HG03060 (cell line): ENCODE results near the gene DNMT3A.
"Not testable (repeated sequence)": the region's sequence is repeated elsewhere in the genome, so short reads cannot be mapped to it uniquely, and the experiment has no call there.

Experiments
- ATAC-seq: cut with Tn5 transposase; IDR thresholded peaks from one replicate; pipeline ENCODE4 v1.9.1; 2021; ENCODE audit warnings: low read depth, moderate number of reproducible peaks; ENCODE audit not compliant: unreplicated experiment

DNMT3A gene

DNA sequence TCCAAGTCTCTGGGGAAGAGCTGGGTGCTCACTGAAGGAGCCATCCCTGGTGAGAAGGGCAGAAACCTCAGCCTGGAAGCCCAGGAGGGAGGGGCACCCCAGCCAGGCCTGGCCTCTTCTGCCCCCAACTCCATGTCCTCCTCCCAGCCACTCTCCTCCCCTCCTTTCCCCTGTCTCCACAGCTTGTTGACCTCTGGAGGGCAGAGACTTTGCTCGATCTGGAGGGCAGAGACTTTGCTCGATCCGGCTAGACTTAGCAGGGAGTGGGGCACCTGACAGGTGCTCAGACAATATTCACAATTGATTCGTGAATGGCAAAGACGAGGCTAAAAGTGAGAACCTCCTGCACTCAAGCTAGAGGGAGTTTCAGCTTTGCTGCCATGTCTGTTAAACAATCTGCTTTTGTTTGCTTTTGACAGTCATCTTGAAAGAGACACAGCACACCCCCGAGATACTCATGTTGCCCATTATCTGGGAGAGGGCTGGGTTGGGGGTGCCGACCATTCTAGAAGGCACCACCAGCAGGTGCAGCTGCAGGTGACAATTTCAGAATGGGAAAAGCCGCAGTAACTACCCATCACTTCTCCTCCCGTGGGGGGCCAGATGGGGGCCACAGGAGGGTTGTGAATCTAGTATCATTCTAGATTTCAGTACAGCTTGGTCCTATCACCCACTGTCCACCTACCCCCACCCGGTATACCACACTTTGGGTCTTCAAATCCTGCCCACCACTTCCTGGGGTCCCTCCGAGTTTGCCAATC lies 54.8 kb downstream of the DNMT3A start:
- ATAC-seq, result no peak

DNA sequence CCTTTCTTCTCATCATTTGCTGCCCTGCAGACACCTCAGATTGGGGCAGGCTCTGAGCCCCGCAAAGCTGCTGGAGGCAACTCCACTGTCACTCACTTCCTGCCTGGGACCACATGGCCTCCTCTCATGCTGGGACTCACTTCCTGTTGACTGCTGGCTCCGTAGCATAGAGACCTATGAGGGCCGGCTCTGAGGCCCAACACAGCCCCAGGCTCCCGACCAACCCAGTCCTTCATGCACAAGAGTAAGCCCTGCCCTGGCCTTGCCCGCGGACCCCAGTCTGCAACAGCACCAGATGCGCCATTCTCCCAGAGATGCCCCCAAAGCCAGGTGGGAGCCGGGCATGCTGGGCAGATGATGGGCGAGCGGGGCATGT lies 55.7 kb downstream of the DNMT3A start:
- ATAC-seq, result no peak

- no peak for ATAC-seq
These were observed 56.3 kb downstream of the DNMT3A start for GRCh38 chr2:25285265-25286024.

DNA sequence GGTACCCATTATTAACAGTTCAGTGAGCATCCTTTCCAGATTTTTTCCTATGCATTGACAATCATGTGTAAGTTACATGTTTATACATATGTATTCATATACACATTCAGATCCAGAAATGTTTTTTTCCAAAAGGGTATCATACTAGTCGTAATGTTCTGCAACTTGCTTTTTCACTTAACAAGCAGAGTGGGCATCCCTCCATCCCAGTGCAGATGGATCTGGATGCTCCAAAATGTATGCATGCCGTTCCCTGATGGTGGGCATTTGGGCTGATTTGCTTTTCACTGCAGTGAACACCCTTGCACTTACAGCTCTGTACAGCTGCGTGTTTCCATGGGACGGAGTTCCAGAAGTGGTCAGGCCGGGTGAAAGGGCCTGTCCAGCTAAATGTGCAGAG lies 57.0 kb downstream of the DNMT3A start:
- ATAC-seq, result no peak

- ATAC-seq, result no peak
These were observed 57.8 kb downstream of the DNMT3A start for GRCh38 chr2:25283921-25284320.

DNA sequence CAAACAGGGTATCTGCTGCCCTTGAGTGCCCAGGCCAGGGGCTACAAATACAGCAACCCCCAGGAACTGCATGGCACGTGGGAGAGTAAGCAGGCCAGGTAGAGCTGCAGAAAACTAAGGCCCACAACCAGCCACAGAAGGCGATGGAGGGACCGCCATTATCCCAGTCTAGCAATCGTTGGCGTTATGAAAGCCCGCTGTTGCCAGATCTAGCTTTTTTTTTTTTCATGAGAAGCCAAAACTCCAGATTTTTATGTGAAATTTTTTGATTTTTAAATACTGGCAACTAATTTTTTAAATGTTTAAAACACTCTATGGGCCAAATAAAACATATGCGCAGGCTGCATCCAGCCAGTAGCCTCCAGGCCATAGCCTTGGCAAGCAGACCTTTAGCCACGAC lies 59.8 kb downstream of the DNMT3A start:
- no peak for ATAC-seq

GRCh38 chr2:25281522-25281921 lies 60.2 kb downstream of the DNMT3A start:
- ATAC-seq, result no peak

DNA sequence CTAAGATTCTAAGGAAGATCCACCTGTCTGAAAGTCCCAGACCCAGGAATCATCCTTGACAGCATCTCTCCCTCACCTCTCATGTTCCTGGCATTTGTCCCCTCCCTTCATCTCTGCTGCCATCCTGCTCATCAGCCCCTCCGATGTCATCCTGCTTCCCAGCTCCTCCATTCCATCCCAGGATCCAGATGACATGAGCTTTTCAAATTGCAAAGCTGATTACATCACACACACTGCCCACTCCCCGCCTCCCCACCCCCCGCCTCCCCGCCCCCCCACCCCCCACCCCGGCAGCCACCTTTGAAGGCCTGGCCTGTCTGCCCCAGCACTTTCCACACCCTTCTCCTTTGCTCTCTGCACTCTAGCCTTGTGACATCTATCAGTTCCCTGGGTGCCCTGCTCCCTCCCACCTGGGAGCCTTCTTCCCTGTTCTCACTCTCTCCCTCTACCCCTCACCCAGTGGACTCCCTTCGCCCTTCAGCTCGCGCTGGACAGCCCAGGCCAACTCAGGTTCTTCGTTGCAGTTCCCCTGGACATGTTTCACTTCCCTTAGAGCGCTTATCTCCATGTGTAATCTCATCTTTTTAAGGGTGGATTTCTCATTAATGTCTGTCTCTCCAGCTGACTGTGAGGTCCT lies 61.6 kb downstream of the DNMT3A start:
- ATAC-seq, result no peak

- ATAC-seq, result peak; percentile 74
These were observed 62.6 kb downstream of the DNMT3A start for GRCh38 chr2:25279091-25279651.

GRCh38 chr2:25276569-25277465 lies 64.9 kb downstream of the DNMT3A start:
- ATAC-seq, result no peak

DNA sequence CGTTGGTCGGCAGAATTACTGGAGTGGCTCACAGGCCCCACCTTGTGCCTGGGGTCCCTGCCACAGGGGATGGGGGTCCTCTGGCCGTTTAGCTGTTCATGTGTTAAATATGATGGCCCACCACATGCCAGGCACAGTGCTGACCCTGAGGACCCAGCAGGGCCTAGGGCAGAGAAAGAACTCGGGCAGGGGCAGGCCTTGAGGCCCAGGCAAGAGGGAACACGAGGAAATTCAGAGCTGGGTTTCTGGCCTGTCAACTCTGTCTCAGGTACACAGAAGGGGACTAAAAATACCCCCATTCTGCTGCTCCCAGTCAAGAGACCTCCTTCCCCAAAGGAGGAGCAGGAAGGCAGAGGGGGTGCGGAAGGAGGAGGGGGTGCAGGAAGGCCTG lies 66.2 kb downstream of the DNMT3A start:
- ATAC-seq, result no peak

DNA sequence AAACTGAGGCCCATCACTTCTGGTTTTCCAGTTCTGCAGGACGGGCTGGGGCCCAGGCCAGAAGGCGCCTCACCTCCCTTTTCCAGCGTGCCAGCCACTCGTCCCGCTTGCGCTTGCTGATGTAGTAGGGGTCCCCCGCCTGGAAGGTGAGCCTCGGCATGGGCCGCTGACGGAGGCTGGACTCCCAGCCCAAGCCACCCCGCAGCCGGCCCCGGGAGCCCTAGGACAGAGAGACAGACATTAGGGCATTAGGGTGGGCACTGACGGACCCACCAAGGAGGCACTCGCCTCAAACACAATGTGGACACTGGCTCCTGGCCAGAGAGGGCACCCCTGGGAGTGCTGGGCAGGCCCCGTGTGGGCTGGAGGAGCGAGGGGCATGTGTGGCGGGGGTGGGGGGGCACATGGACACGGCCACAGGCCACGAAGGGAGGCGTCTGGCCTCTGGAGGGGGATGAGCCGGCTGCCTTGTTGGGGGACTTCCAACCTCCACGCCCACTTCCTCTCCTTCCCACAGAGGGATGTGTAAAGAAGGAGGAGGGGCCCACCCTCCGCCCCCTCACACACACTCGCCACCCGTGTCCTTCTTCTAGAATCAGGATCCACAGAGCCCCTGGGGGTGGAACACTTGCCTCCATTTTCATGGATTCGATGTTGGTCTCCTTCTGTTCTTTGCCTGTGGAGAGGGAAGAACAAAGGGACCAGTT lies 66.7 kb downstream of the DNMT3A start:
- no peak for ATAC-seq

- no peak for ATAC-seq
These were observed 67.7 kb downstream of the DNMT3A start for GRCh38 chr2:25273985-25274535.

GRCh38 chr2:25272705-25273104 lies 69.0 kb downstream of the DNMT3A start:
- ATAC-seq, result not testable (repeated sequence)

- ATAC-seq, result no peak
These were observed 71.7 kb downstream of the DNMT3A start for GRCh38 chr2:25270061-25270460.

- ATAC-seq, result no peak
These were observed 72.5 kb downstream of the DNMT3A start for GRCh38 chr2:25269233-25269632.

- ATAC-seq, result no peak
These were observed 73.6 kb downstream of the DNMT3A start for GRCh38 chr2:25268139-25268538.

GRCh38 chr2:25266399-25266798 lies 75.3 kb downstream of the DNMT3A start:
- ATAC-seq, result no peak

GRCh38 chr2:25265802-25266201 lies 75.9 kb downstream of the DNMT3A start:
- ATAC-seq, result no peak
